Ectodermal cell (in vitro differentiated cells): Measurements from ENCODE around the gene RAP2B.
"Not testable (repeated sequence)": the region's sequence is repeated elsewhere in the genome, so short reads cannot be mapped to it uniquely, and the experiment has no call there.

Source experiments
- H3K27ac ChIP-seq: 2 replicates; pipeline ENCODE4 v1.7.0; 2013; ENCODE audit warnings: mild to moderate bottlenecking, low read depth, low read length; ENCODE audit not compliant: insufficient read depth, poor library complexity, severe bottlenecking
- H3K27me3 ChIP-seq: 2 replicates; pipeline ENCODE4 v1.7.0; 2013; ENCODE audit warnings: mild to moderate bottlenecking, low read length; ENCODE audit not compliant: insufficient read depth, control insufficient read depth, poor library complexity, severe bottlenecking
- H3K36me3 ChIP-seq: one replicate; pipeline ENCODE4 v1.7.0; 2013; ENCODE audit warnings: low read length; ENCODE audit not compliant: control insufficient read depth, insufficient read depth
- H3K4me1 ChIP-seq: one replicate; pipeline ENCODE4 v1.7.0; 2013; ENCODE audit warnings: low read length; ENCODE audit not compliant: control insufficient read depth, insufficient read depth
- H3K4me3 ChIP-seq: 2 replicates; pipeline ENCODE4 v1.7.0; 2013; ENCODE audit warnings: low read depth, low read length, control low read depth; ENCODE audit not compliant: insufficient read depth
- H3K9me3 ChIP-seq: 2 replicates; pipeline ENCODE4 v1.7.0; 2013; ENCODE audit warnings: mild to moderate bottlenecking, low read length, moderate library complexity; ENCODE audit not compliant: control insufficient read depth
- WGBS, 2 experiments: methylation state at CpG; one replicate each; pipeline ENCODE4 v1.1.7; 2013; ENCODE audit warnings: missing lambda C conversion rate in 2 of 2; 5-methylcytosine and 5-hydroxymethylcytosine counted together

RAP2B gene

DNA sequence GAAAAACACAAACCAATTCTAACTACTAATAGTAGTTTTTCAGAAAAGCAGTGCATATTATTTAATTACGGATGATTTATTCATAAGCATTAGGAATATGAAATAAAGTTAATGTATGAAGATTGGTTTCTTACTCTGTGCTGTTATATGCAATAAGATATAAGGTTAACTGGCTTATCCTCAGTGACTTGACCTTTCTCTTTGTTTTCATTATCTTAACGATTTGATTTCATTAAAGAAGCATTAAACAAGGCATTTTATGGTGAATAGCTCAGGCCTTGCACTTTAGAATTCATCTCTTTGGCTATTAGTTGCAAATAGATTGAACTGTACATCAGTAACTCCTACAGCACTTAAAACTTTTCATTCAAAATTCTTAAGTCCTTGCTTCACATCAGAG, 28.9 kb downstream of the RAP2B start:
- Histone ChIP-seq H3K9me3 (no peaks in the 10 kb centered on the region), H3K36me3 (no peaks in the 10 kb centered on the region), H3K4me1 (no peaks in the 10 kb centered on the region), H3K4me3 (no peak overlapping the region), H3K27ac (no peak overlapping the region), H3K27me3 (no peaks in the 10 kb centered on the region)
- 89% methylated on average over 2 of the region's 2 CpGs; no CpG with 5 or more reads in 1 of the 2 experiments for WGBS, 2 experiments

DNA sequence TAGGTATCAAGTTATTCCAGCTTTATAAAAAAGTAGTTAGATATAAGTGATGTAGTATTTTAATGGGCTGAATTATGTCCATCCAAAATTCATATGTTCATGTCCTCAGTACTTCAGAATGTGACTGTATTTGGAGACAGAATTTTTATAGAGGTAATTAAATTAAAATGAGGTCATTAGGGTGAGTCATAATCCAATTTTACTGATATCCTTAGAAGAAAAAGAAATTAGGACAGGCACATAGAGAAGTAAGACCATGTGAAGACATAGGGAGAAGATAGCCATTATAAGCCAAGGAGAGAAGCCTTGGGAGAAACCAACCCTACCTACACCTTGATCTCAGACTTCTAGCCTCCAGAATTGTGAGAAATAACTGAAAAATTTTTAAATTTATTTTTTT, 30.3 kb downstream of the RAP2B start:
- Histone ChIP-seq H3K9me3 (no peaks in the 10 kb centered on the region), H3K27ac (no peak overlapping the region), H3K36me3 (no peaks in the 10 kb centered on the region), H3K4me1 (no peaks in the 10 kb centered on the region), H3K4me3 (no peak overlapping the region), H3K27me3 (no peaks in the 10 kb centered on the region)

DNA sequence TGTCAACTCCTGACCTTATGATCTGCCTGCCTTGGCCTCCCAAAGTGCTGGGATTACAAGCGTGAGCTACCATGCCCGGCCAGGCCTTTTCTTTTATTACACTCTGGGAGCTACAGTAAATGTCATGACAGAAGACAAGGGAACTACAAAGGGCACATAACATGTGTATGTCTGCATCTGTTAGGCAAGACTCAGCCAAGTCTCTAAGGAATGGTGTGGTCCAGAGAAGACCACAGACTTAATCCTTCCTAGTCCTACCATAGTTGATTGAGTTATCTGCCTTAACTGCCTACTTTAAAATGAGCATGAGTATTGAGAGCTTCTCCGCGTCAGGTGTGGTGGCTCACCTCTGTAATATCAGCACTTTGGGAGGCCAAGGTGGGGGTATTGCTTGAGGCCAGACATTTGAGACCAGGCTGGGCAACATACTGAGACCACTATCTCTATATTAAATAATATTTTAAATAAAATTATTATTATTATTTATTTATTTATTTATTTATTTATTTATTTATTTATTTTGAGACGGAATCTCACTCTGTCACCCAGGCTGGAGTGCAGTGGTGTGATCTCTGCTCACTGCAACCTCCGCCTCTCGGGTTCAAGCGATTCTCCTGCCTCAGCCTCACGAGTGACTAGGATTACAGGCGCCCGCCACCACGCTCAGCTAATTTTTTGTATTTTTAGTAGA, 31.9 kb downstream of the RAP2B start:
- H3K27ac ChIP-seq, H3K4me1 ChIP-seq, H3K9me3 ChIP-seq, H3K27me3 ChIP-seq, H3K4me3 ChIP-seq, H3K36me3 ChIP-seq: not testable (repeated sequence)
- WGBS, 2 experiments = 95% methylated on average over 12 of the region's 12 CpGs

DNA sequence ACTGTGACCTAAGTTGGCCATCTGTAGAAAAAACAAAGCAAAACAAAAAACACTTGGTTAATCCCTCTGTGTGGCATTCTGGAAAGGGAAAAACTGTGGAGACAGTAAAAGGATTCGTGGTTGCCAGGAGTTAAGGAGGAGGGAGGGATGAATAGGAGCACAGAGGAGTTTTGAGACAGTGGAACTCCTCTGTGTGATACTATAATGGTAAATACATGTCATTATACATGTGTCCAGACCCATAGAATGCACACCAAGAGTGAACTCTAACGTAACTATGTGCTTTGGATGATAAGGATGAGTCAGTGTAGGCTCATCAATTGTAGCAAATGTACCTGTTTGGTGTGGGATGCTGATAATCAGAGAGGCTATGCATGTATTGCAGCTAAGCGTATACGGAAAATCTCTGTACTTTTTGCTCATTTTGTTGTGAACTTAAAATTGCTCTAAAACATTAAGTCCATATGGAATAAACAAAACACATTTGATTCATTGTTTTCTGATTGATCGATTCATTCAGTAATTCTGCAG, 33.4 kb downstream of the RAP2B start:
- Histone ChIP-seq H3K9me3 (no peaks in the 10 kb centered on the region), H3K36me3 (no peaks in the 10 kb centered on the region), H3K4me3 (no peak overlapping the region), H3K27me3 (no peaks in the 10 kb centered on the region), H3K27ac (no peak overlapping the region), H3K4me1 (no peaks in the 10 kb centered on the region)
- 85 to 93% methylated on average over 5 of the region's 5 CpGs for WGBS, 2 experiments

DNA sequence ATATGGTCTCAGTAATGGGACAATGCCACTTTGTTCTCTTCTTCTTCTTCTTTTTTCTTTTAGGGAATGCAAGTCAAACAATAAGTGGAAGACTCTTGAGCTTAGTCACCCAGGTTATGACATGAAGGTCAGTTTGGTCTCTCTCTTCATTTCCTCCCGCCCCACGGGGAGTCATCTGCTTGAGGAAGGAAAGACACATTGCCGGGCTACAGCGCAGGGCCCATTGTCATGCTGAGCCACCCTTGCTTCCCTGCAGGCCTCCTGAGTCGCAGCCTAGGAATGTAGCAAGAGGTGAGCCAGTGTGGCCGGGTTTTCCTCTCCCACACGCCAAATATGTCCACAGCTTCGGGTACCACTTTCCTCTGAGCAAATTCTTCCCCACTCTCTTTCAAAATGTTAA, 47.6 kb downstream of the RAP2B start:
- Histone ChIP-seq H3K27ac (no peak overlapping the region), H3K4me1 (no peaks in the 10 kb centered on the region), H3K27me3 (no peaks in the 10 kb centered on the region), H3K4me3 (no peak overlapping the region), H3K36me3 (no peaks in the 10 kb centered on the region), H3K9me3 (no peaks in the 10 kb centered on the region)
- WGBS, 2 experiments = 10 to 14% methylated on average over 8 of the region's 8 CpGs

DNA sequence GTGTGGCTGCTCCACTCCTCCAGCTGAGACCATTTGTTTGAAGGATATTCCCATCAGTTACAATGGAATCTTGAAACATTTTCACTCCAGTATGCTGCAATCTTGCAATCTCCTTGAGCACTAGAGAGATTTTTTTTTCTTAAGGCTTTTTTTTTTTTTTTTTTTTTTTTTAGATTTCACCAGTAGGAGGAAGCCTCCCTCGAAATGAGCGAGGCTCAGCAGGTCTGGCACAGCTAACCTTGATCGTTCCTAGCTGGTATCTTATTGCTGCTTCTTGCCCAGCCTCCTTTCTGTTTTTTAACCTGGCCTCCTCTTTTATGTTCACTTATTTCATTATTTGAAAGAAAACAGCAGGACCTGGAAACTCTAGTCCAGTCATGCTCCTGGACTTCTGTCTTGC, 48.1 kb downstream of the RAP2B start:
- Histone ChIP-seq H3K9me3 (no peaks in the 10 kb centered on the region), H3K27me3 (no peaks in the 10 kb centered on the region), H3K4me1 (no peaks in the 10 kb centered on the region), H3K4me3 (no peak overlapping the region), H3K36me3 (no peaks in the 10 kb centered on the region), H3K27ac (no peak overlapping the region)
- 40 to 47% methylated on average over 3 of the region's 3 CpGs for WGBS, 2 experiments

DNA sequence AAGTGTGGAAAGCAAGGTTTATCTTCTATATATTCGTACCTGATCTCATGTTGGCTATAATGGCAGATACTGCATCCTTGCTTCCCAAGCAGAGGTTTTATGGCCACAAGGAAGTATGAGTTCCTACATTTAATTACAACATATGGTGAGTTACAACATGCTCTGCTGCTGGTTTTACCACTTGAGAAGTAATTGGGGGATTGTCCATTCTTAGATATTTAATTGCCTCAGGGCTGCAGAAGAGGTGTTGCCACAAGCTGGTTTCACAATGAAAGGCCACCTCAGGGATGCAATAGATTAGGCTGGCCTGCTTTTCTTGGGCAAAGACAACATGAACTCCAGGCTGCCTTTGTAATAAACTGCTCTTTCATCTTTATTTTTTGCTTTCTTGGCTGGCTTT, 48.6 kb downstream of the RAP2B start:
- Histone ChIP-seq H3K4me3 (no peak overlapping the region), H3K27me3 (no peaks in the 10 kb centered on the region), H3K27ac (no peak overlapping the region), H3K9me3 (no peaks in the 10 kb centered on the region), H3K36me3 (no peaks in the 10 kb centered on the region), H3K4me1 (no peaks in the 10 kb centered on the region)
- WGBS, 2 experiments = 94 to 100% methylated on average over 1 of the region's 1 CpG

DNA sequence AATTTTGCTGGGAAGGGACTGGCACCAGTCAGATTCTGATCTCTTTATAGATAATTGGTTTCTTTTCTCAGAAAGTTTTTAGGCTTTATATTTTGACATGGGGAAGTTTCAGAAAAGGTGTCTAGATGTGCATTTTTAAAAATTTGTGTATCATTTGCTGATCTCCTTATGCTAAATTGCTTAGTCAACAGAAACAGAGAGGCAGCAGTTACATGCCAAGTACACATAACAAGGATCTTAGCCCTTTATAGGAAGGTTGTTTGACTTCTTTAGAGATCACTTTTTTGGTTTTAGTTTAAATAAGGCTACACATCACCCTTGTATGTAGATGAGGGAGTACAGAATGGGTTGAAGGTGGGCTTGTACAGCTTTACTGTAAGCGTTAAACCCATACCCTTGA, 53.5 kb downstream of the RAP2B start:
- Histone ChIP-seq H3K4me1 (no peaks in the 10 kb centered on the region), H3K27ac (no peak overlapping the region), H3K27me3 (no peaks in the 10 kb centered on the region), H3K4me3 (no peak overlapping the region), H3K36me3 (no peaks in the 10 kb centered on the region), H3K9me3 (no peaks in the 10 kb centered on the region)
- 96 to 100% methylated on average over 1 of the region's 1 CpG for WGBS, 2 experiments

DNA sequence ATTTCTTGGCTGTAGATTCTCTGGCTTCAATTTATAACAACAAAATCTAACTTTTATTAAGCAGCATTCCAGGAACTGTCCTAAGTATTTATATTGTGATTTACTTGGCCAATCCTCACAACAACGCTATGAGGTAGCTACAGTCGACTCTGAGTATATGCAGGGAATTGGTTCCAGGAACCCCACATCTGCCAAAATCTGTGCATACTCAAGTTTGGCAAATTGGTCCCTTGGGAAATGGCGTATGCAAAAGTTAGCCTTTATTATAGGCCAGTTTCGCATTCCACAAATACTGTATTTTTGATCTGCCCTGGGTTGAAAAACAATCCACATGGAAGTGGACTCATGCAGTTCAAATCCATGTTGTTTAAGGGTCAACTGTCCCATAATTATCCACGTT, 53.9 kb downstream of the RAP2B start:
- Histone ChIP-seq H3K27ac (no peak overlapping the region), H3K4me3 (no peak overlapping the region), H3K4me1 (no peaks in the 10 kb centered on the region), H3K36me3 (no peaks in the 10 kb centered on the region), H3K27me3 (no peaks in the 10 kb centered on the region), H3K9me3 (no peaks in the 10 kb centered on the region)
- WGBS, 2 experiments = 85 to 86% methylated on average over 5 of the region's 5 CpGs

DNA sequence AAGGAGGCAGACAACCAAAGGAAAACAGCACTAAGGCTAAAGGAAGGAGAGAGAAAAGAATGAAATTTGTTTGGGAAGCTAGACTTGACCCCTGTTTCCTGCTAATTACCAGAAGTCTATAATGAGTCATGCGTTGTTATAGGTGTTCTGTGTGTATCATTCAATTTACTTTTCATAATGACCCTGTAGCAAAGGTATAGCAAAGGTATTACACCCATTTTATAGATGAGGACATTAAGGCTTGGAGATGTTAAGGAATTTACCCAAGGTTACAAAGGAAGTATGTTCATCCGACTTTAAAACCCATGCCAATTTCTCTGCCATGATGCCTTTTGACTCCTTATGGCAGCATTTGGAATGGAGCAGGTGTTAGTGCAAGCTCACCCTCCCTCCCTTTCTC, 54.9 kb downstream of the RAP2B start:
- WGBS, 2 experiments = 78 to 82% methylated on average over 1 of the region's 2 CpGs
- Histone ChIP-seq H3K27me3 (no peaks in the 10 kb centered on the region), H3K4me1 (no peaks in the 10 kb centered on the region), H3K36me3 (no peaks in the 10 kb centered on the region), H3K9me3 (no peaks in the 10 kb centered on the region), H3K27ac (no peak overlapping the region), H3K4me3 (no peak overlapping the region)

DNA sequence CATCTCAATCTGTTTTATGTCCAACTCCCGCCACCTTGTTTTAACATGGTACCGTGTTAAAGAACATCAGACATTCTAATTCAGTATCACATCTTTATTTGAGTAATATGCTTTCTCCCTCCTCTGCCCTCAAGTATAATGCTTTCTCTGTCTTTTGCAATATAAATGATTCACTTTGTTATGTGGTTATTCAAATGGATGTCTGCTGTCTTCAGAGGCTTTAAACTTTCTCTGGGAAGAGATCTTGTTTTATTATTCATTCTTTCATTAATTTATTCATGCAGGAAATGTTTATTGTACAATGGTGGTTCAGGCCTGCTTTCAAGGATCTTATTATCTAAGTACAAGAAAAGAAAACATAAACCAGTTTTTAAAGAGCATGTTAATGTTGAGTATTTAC, 57.1 kb downstream of the RAP2B start:
- no peaks in the 10 kb centered on the region for H3K9me3 ChIP-seq
- H3K27ac ChIP-seq = no peak overlapping the region
- no peaks in the 10 kb centered on the region for H3K27me3 ChIP-seq
- no peaks in the 10 kb centered on the region for H3K4me1 ChIP-seq
- H3K4me3 ChIP-seq = no peak overlapping the region
- WGBS, 2 experiments = 90 to 98% methylated on average over 2 of the region's 2 CpGs
- H3K36me3 ChIP-seq = no peaks in the 10 kb centered on the region
